Fibroblast of the aortic adventitia (primary cell): ENCODE data around the gene MMP20. TPM values are rescaled to one million over a fixed set of nuclear protein-coding genes. Genes with fewer than 3 reads are reported as not detected.
A peak's percentile ranks its signal among the peaks of the same experiment; 100 is the strongest.

Source experiments
- DNase-seq: peaks from one replicate; pipeline ENCODE4 v3.0.0-alpha.2; 2010; ENCODE audit warnings: low read depth
- H3K4me3 ChIP-seq: 2 replicates; pipeline ENCODE4 v1.5.1; 2011; ENCODE audit warnings: low read depth, mild to moderate bottlenecking, control low read depth, low read length, moderate library complexity
- total RNA-seq: library from RNA; depleted of rRNA; stranded (reverse); fragments of >200 nt; gene quantifications from 2 replicates; pipeline ENCODE4 v1.2.3, GENCODE V29; 2012; ENCODE audit warnings: low replicate concordance
- TF ChIP-seq, protein P1 (sequence below): IDR thresholded peaks from 2 replicates; pipeline ENCODE4 v1.5.1; 2011; ENCODE audit warnings: mild to moderate bottlenecking, low read length, control low read depth, inconsistent platforms; ENCODE audit not compliant: insufficient read depth

MMP20 gene
- total RNA-seq, 1 donor: not detected

DNA sequence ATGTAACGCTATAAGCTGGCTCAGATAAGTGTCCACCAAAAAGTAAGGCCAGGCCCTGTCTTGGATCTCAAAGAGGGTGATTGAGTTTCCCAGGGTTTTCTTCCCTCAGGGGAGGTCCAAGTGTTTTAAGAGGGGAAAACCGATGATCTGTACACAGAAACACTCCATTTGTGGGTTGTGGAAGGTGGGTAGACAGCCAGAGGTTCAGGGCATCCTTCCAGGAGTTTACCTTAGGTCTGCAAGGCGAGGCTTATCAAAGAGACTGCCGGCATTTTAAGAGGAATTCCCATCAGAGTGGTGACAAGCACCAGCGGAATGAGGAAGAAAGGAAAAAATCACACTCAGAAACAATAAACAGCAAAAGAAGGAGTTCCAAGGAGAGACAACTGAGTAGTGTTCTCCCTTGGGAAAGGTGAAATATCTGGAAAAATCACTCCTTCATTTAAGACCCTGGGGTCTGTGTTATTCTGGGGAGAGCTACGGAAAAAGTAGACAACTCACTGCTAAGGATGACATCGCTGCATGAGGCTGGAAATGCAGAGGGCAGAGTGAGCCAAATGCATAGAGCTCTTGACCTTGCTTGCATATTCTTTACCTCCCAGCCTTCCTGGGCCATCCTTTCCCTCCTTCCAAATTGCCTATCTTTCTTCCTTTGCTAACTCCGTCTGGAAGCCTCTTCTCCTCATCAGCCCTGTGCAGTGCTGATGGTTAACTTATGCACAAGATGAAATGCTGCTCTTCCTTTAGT is 72.5 kb downstream of the MMP20 start:
- TF ChIP-seq, protein P1, sequence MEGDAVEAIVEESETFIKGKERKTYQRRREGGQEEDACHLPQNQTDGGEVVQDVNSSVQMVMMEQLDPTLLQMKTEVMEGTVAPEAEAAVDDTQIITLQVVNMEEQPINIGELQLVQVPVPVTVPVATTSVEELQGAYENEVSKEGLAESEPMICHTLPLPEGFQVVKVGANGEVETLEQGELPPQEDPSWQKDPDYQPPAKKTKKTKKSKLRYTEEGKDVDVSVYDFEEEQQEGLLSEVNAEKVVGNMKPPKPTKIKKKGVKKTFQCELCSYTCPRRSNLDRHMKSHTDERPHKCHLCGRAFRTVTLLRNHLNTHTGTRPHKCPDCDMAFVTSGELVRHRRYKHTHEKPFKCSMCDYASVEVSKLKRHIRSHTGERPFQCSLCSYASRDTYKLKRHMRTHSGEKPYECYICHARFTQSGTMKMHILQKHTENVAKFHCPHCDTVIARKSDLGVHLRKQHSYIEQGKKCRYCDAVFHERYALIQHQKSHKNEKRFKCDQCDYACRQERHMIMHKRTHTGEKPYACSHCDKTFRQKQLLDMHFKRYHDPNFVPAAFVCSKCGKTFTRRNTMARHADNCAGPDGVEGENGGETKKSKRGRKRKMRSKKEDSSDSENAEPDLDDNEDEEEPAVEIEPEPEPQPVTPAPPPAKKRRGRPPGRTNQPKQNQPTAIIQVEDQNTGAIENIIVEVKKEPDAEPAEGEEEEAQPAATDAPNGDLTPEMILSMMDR: no peak
- no peak overlapping the region for H3K4me3 ChIP-seq
- peak; percentile 55 for DNase-seq

DNA sequence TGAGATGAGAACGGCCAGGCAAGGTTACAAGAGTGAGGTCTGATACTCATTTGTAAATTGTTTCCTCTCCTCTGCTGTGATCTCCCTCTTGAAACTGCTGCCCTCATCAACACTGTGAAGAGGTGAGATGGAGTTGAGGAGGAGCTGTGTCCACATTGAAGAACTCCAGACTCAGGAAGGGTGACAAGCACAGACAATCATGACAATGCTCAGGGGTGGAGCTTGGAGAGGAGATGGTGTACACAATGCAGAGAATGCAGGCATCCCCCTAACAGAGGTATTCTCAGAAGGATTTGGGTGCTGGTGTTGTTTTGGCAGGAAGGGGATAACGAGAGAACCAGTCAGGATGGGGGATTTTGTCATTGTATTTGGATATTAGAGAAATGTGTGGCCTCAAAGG is 73.1 kb downstream of the MMP20 start:
- DNase-seq: no peak
- TF ChIP-seq, protein P1: no peak
- H3K4me3 ChIP-seq: no peak overlapping the region

DNA sequence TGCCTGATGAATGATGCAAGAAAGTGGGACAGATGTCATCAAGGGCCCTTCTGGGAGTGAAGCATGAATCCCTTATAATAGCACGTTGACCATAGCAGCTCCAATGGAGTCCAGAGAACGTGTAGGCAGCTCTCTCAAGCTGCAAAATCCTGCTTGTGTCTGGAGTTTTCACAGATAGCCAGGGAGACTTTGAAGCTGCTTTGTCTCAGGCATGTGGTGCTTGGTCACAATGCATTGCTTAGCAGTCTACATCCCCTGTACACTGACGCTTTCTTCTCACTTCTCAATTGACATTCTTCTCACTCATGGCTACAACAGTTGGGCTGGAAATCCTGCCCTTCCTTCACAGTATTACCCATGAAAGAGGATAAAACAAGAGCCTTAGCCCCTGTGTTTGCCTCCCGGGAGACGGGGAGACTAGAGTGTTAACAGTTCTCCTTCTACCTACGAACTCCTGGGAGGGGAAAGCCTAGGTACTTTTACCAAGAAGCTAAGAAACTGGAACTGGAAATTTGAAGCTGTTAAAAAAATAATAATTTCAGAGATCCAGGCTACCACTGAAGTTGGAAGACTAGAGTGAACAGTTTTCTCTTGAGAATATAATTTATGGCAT is 73.9 kb downstream of the MMP20 start:
- DNase-seq: no peak
- H3K4me3 ChIP-seq: no peak overlapping the region
- TF ChIP-seq, protein P1: no peak

DNA sequence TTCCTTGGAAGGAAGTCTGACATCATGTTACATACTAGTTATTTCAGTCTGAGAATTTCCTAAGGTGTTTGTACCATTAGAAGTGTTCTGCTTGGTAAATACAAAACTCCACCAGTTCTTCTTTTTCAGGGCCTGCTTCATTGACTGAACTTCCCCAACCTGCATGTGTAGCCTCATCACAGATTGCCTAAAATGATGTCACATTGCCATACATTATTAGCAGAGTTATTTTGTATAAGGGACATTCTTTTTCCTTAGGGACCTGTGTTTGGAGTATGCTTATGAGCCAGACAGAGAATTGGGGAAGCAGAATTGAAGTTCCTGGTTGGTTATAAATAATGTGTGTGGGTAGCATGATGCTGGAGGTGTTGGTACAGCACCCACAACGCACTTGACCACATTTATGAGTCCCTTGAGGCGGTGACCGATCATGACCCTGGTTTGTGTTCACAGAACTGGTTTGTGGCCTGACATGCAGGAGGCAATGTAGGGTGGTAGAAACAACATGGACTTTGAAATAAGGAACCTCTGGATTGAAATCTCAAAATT is 78.1 kb downstream of the MMP20 start:
- no peak for DNase-seq
- H3K4me3 ChIP-seq: no peak overlapping the region
- TF ChIP-seq, protein P1: no peak

DNA sequence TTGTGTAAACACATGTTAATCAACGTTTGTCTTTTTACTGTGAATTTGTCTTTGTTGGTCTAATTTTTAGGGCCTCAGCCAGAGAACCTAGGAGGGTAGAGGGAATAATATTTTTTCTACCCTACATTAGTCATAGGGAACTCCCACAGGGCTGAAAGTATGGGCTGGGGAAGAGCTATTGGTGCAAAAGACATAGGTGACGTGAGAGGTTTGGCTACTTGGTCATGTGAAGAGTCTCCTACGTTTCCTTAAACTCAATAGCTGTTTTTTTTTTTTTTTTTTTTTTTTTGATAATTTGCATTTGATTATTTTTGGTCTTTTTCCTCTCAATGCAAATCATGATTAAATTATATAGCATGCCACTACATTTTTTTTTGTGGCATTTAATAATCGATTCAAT is 78.7 kb downstream of the MMP20 start:
- TF ChIP-seq, protein P1: no peak
- H3K4me3 ChIP-seq: no peak overlapping the region
- DNase-seq: peak; percentile 19

DNA sequence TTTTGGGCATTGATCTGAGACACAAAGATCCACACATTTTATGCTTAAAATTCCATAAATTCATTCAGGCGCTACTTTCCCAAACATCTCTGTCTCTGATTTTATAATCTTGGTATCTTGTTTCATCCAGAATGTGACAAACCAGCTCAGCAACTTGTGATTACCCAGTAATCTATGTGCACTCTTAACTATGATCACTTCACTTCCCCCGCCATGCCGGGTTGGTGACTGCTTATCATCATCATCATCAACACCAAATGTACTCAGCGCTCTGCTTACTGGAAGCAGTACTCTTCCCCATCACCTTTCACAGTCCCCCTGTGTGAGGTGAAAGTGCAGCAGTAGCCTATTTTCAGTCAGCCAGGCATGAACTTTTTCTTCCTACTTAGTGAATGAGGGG is 79.4 kb downstream of the MMP20 start:
- no peak for DNase-seq
- H3K4me3 ChIP-seq: no peak overlapping the region
- TF ChIP-seq, protein P1: no peak
